Right ventricle myocardium inferior (tissue), 1 donor: ENCODE results near the gene CYBB. TPM values are rescaled to one million over a fixed set of nuclear protein-coding genes. Genes with fewer than 3 reads are reported as not detected.

Source experiments
- ATAC-seq: fragments of 200-7000 bp; cut with Tn5 transposase; one replicate; pipeline ENCODE4 v1.9.1; 2020; ENCODE audit warnings: mild to moderate bottlenecking, moderate library complexity
- DNase-seq: peaks from one replicate; pipeline ENCODE4 v3.0.0; 2021; ENCODE audit errors: missing footprints
- intact Hi-C: fragments of 100-400 bp; cut with DNase I; formaldehyde crosslinking; loops from one replicate; pipeline ENCODE4 v1.11.0; 2022
- total RNA-seq: library from RNA; stranded (reverse); fragmentation: NEBNext Ultra II Directional; extraction: Animal tissue kit (Norgen Biotek cat#: 25700); gene quantifications from one replicate; pipeline ENCODE4 v1.2.1, GENCODE V29; 2021
- donor health status: DM: no; HTN: yes; CAD: no; lungs with severe emphysema.

Gene CYBB
- total RNA-seq, 1 donor from 2014 or later, result 33.7 TPM

DNA sequence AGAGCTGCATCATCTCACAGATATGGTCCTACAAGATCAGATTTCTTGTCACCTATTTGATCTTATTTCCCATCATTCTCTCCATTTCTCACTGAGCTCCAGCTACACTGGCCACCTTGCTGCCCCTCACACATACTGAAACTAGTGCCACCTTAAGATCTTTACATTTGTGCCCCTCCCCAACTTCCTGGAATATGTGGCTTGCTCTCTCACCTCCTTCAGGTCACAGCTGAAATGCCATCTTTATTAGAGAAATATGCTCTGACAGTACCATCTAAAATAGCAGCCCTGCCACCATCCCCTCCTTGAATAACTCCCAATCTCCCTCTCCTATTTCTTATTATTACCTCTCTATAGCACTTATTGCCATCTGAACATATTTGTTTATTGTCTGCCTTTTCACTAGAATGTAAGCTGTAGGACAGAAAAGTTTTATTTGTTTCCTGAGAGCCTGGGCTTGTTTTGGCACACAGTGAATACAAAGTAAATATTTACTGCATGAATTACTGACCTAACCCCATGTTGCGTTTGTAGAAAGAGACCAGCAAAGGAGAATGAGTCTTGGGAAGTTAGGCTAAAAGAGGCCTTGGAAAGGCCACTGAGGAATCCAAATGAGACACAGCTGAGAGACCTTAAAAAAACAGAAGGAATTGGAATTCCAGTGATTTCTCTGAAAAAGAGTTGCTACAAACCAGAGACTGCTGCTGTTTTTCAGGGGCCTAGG is 44.8 kb downstream of the CYBB start:
- no peak for DNase-seq
- intact Hi-C loops, result loop anchor here (2.0 to 10.0 kb wide), 2 partner anchors 80 to 320 kb away; no protein-coding TSS in a partner anchor
- no peak for ATAC-seq

DNA sequence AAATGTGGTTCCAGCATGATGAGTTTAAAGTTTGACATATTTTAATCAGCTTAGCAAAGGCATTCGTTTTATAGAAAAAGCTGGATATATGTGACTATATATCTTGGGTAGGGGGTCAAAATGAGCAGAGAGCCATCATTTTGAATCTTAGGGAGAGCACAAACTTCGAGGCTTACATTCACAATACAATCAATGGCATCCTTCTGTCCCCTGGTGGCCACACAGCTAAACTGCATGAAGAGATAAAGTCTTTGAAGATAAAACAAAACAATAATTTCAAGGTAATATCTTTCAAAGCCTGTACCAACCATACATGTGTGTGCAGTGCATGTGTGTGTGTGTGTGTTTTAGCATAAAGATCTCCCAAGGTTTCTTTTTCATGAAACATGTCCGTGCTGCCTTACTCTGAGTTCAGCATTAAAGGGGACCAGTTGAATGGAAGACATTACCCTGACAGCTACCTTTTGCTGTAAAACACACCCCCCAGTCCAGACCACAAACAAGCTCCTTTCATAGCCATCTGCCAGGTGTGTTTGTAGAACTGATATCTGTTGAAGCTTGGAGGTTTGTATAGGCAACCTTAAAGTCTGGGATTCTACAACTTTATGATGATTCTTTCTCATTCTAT is 45.5 kb downstream of the CYBB start:
- ATAC-seq (no peak), DNase-seq (no peak)
- intact Hi-C loops, result loop anchor here (2.0 to 10.0 kb wide), 2 partner anchors 81 to 321 kb away; no protein-coding TSS in a partner anchor

DNA sequence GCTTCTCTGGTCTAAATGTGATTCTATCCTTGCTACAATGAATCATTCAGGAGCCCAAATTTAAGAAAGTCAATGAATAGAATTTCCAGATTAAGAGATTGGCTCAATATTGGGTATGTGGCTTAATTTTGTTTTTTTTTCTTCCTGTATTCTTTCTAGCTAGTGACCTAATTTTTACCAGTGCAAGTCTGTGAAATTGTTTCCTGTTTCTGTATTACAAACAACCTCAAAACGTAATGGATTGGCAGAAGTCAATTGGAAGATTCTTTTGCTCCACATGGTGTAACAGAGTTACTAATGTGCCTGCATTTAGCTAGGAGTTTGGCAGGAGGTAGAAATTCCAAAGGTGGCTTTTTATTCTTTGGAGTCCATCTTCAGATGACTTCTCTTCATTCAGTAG is 49.9 kb downstream of the CYBB start:
- ATAC-seq, result no peak
- DNase-seq, result no peak
- intact Hi-C loops, result loop anchor here (10.0 kb wide), 1 partner anchor 325 kb away; no protein-coding TSS in a partner anchor

DNA sequence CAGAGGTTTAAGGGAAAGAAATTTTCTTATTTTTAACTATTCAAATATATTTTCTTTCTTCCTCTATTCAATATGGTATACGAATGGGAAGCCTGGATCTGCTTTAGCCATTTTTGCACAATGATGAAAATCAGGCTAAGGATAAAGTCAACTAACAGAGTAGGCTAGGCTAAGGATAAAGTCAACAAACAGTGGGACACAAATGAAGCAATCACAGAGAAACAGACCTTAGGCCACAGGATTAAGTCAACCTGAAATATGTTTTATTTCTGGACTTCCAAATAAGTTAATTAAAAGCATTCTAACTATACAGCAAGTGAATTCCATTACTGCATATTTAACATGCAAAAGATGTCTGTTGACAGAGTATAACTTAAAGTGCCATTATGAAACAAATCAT is 50.5 kb downstream of the CYBB start:
- intact Hi-C loops, result no loop called here
- DNase-seq, result no peak
- ATAC-seq, result no peak

DNA sequence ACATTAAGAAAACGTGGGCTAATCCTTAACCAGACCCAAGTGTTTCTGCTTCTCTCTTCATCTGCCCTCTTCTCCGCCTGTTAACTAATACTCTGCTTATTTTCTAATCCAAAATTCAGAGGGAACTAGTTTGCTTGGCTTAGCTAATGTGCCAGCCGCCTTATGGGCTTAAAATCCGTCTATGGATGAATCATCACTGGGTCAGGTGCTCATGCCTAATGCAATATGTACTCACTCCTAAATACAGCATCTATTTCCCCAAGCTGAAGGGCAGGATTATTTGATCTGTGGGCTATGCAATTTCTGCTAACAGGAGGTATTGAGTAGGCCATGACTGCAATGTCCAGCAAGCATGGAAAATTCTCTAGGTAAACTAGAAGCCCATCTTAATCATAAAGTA is 55.1 kb downstream of the CYBB start:
- intact Hi-C loops, result no loop called here
- no peak for ATAC-seq
- DNase-seq, result no peak

DNA sequence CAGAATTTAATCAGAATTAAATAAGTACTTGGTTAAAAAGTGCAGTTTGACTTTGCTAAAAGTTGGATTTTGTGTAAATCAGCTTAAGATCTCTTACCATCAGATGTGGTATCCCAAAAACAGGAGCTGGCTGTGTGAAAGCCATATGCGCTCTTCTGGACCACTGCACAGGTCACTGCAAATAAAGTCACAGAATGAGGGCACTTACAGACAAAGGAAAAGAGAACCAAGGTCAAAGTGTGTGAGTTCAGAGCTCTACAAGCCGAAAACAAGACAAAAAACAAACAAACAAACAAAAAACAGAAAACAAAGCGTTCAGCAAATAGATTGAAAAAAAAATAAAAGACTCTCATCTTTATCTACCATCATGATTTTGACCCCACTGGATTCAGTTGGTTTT is 61.1 kb downstream of the CYBB start:
- DNase-seq (no peak), ATAC-seq (no peak)
- intact Hi-C loops, result no loop called here

DNA sequence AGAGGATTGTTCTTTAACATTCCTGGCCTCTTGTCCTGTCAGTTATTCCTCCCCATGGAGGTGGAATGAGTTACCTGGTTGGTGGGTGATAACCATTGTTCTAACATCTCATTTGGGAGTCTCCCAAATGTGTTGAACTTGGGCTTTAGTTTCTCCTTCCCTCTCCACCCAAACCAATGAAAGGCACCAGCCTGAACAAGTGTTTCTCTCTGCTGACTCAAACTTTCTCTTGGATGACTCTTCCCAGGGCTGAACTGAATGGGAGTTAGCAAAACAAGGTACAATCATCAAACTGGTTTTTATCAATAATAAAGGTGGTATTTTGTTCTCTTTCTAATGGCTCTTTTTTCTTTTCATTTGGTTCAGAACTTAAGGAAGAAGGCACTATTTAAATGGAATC is 64.8 kb downstream of the CYBB start:
- ATAC-seq (no peak), DNase-seq (no peak)
- intact Hi-C loops, result no loop called here

DNA sequence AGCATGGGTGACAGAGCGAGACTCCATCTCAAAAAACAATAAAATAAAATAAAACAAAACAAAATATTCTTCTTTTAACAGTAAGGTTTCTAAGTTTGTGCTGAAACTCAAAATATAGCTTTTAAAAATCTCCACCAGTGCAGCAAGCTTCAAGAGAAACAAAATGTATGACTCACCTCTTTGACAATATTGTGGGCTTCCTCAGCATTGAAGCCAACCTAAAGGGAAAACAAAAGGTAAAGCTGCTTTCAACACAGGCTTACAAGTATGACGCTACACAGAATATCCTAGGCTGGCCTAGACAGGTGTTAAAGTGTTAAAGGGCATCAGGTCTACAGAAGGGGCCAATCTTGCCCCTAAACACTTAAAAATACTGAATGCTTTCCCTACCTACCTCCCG is 66.3 kb downstream of the CYBB start:
- no peak for DNase-seq
- ATAC-seq, result no peak
- intact Hi-C loops, result no loop called here

DNA sequence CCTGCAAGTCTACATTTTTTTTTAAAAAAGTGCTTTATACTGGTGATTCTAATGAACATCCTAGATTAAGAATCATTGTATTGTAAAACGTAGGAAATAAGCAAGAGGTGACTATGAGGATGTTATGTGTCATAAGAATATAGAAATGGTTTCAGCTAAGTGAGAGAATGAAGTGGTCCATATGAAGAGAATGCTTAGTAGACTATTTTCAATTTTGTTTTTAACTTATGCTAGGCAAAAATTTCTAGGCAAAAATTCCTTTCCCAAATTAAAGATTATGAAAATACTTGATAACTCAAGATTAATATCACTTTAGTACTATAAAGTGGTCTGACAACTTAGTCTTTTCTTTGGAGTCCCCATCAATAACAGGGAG is 66.7 kb downstream of the CYBB start:
- ATAC-seq, result no peak
- DNase-seq, result no peak
- intact Hi-C loops, result no loop called here

DNA sequence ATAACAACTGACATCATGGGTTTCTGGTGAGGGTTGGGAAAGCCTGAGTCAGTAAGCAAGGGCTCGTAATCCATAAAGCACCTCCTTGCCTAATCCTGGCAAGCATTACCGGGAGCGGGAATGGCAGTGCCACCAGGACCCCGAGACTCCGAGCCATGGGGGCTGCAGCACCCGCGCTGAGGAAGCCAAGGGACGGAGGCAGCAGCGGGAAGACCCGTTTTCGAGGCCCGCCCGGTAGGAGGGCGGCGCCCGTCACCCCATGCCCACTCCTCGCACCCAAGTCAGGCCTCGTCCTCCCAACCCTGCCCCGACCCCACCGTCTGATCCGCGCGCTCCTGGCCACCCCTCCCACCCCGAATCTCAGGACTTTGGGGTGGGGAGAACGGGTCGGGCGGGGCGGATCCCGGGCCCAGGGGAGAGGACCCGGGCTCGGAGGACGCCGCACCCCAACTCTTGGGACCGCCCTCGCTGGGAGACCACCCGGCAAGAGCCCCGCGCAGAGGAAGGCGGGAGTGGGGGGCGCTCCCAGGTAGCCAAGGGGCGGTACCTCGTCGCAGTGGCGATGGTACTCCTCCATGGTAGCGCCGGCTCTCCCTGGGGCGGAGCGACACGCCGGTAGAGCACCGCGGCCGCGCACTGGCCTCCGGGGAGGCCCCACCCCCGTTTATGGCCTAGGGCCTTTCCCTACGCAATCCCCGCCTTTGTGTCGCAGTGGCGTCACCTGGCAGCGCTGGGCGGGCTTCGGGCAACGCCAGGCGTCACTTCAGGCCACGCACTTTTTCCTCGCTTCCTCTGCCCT is 67.3 kb downstream of the CYBB start, which contains the start of gene DYNLT3:
Gene DYNLT3 (minus strand): TSS at position 638 of the 799 bp plus-strand sequence. CDS start 61 bp downstream, at position 577.
- DNase-seq (peak; percentile 89), ATAC-seq (peak; percentile 99)
- intact Hi-C loops, result no loop called here

DNA sequence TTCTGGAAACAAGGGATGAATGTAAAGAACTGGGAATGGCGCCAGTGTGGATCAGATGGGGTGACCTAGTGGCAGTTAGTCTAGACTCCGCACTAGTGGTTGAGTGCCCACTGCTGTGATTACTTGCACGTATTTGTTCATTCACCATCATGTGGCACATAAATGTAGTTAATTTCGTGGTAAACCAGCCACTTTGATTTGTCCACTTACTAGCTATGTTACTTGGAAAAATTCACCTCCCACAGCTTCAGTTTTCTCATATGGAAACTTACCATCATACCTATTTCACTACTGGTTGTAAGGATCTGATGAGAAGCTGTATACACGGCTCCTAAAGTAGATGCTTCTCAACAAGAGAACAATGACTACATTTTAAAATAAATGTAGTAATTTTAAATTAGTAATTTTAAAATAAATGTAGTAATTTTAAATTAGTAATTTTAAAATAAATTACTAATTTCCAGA is 67.9 kb downstream of the CYBB start:
- DNase-seq (no peak), ATAC-seq (no peak)
- intact Hi-C loops, result no loop called here

DNA sequence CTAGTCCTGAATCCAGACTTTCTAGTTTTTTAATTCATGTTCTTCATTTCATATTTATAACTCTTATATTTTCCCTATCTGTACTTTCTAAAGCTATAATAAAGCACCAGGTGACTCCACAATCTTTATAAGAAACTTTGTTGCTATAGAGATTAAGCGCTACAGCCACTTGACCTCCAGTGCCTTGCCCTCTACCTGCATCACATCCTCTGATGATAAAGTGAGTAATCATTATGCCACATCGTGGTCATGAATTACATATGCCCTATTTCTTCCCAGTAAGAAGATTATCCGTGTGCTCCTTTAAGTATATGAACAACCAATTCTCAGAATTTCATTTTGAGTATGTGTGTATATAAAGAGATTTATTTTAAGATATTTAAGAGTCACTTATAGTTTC is 74.3 kb downstream of the CYBB start:
- intact Hi-C loops, result no loop called here
- no peak for ATAC-seq
- no peak for DNase-seq

DNA sequence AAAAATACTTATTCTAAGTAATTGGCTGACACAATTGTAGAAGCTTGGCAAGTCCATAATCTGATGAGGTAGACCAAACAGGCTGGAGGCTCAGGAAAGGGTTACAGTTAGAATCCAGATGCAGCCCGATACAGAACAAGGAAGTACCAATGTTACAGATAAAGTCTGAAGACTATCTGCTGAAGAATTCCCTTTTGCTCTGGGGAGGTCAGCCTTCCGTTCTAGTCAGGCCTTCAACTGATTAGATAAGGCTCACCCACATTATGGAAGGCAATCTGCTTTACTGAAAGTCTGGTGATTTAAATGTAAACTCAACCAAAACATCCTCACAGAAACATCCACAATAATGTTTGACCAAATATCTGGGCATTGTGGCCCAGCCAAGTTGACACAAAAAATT is 74.9 kb downstream of the CYBB start:
- no peak for DNase-seq
- no peak for ATAC-seq
- intact Hi-C loops, result no loop called here

DNA sequence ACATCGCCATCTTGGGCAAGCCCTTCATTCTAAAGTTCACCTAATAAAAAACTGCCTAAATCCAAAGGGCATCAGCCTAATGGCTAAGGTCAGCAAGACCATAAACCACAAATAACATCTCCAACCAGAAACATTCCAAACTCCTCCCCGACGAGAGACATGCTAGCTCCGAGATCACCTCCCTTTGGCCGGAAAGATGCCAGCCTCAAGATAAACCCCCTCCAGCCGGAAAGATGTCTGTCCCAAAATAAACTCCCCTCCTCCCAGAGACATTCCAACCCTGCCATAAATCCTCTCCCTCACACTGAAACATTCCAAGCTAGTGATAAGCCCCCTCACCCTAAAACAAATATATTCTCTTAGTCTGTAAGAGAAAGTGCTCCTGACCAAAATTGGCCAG is 80.9 kb downstream of the CYBB start:
- ATAC-seq, result no peak
- intact Hi-C loops, result no loop called here

DNA sequence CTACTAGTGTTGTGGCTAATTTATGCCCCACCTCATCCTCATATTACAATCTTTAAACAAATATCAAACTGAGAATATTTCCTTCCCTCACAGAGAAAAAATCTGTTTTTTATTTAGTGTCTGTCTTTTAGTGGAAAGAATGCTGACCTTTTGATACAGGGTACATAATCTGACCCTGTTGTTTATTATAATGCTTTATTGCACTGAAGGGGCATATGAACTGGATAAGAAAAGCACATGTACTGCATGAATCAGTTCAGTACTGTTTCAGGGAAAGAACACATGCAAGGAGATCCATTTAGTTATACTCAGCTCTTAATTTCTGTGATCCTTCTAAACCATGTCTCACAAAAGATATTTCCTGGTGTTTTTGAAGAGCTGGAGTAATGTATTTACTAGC is 83.0 kb downstream of the CYBB start:
- ATAC-seq (no peak), DNase-seq (no peak)
- intact Hi-C loops, result no loop called here

More for the DNA sequence above, 80.9 kb downstream of the CYBB start:
- no peak for DNase-seq

Other genes starting within 250 kb of the CYBB start
- 0.16 TPM for gene LANCL3, start 208.4 kb upstream of the CYBB start, total RNA-seq
- 8.7 TPM for gene XK, start 94.3 kb upstream of the CYBB start, total RNA-seq
- gene DYNLT3, start 67.5 kb downstream of the CYBB start, total RNA-seq, result 16.8 TPM
- not detected for gene SYTL5, start 226.5 kb downstream of the CYBB start, total RNA-seq